Vagina (tissue), 2 donors: ENCODE measurements around the gene IFT88.

ENCODE experiments used
- CTCF ChIP-seq, 3 experiments: fragments of 450-650 bp in 2 of 3; fragments of 200-600 bp in 1 of 3; sonication (generic) in 1 of 3; IDR thresholded peaks; one replicate each; pipeline ENCODE4 v1.5.1; 2017 to 2019; ENCODE audit warnings: antibody characterized with exemption in 3 of 3, mild to moderate bottlenecking in 2 of 3, moderate library complexity in 2 of 3
- POLR2AphosphoS5 ChIP-seq, 2 donors: sonication (generic); formaldehyde crosslinking; IDR thresholded peaks; one replicate each; pipeline ENCODE4 v1.9.0; 2017; ENCODE audit warnings: antibody characterized with exemption in 2 of 2, mild to moderate bottlenecking in 2 of 2, low read depth in 1 of 2; ENCODE audit not compliant: insufficient read depth in 1 of 2

GRCh38 chr13:20573636-20574035 lies 6.7 kb downstream of the IFT88 start:
- no peak for TF ChIP-seq CTCF (IDR thresholded peaks at IDR 0.05)
- no peak for TF ChIP-seq POLR2AphosphoS5 (IDR thresholded peaks at IDR 0.05; ENCODE audit: insufficient read depth in 1 of 2, low read depth in 1 of 2)
